AG04450 (cell line): ENCODE results near the gene NEDD4L. TPM values are rescaled to one million over a fixed set of nuclear protein-coding genes. Genes with fewer than 3 reads are reported as not detected.

Experiments used
- CTCF ChIA-PET: fragments of 300-600, 350-600 bp; formaldehyde crosslinking; extraction: SDS; loops from one replicate; lab custom pipeline; 2022; ENCODE audit warnings: antibody characterized with exemption, inconsistent platforms; lab: Charles Lee
- POLR2A ChIA-PET: fragments of 350-600 bp; formaldehyde crosslinking; extraction: SDS; loops from one replicate; lab custom pipeline; 2021; ENCODE audit warnings: antibody characterized with exemption, inconsistent platforms; lab: Yijun Ruan, JAX
- DNase-seq: peaks from one replicate; pipeline ENCODE4 v3.0.0-alpha.2; 2011; ENCODE audit warnings: low read depth, low spot score
- H3K27ac ChIP-seq: one replicate; pipeline ENCODE4 v1.5.1; 2012; ENCODE audit warnings: low read depth, low read length, control low read depth
- H3K27me3 ChIP-seq: one replicate; pipeline ENCODE4 v1.6.0; 2012; ENCODE audit warnings: low read length; ENCODE audit not compliant: control insufficient read depth, insufficient read depth
- H3K4me3 ChIP-seq: 2 replicates; pipeline ENCODE4 v1.5.1; 2011; ENCODE audit warnings: mild to moderate bottlenecking, low read depth, low read length, control low read depth
- H3K9me3 ChIP-seq: 2 replicates; pipeline ENCODE4 v1.5.1; 2012; ENCODE audit warnings: low read length; ENCODE audit not compliant: control insufficient read depth, insufficient read depth
- polyA plus RNA-seq: library from polyadenylated mRNA; depleted of rRNA; stranded (reverse); fragments of >200 nt; gene quantifications from 2 replicates; pipeline ENCODE4 v1.2.3, GENCODE V29; 2011
- TF ChIP-seq, protein P1 (sequence below): IDR thresholded peaks from 2 replicates; pipeline ENCODE4 v1.5.1; 2011; ENCODE audit warnings: low read depth, low read length, control low read depth, inconsistent platforms

NEDD4L gene
- polyA plus RNA-seq, 1 experiment = 15.0 TPM

DNA sequence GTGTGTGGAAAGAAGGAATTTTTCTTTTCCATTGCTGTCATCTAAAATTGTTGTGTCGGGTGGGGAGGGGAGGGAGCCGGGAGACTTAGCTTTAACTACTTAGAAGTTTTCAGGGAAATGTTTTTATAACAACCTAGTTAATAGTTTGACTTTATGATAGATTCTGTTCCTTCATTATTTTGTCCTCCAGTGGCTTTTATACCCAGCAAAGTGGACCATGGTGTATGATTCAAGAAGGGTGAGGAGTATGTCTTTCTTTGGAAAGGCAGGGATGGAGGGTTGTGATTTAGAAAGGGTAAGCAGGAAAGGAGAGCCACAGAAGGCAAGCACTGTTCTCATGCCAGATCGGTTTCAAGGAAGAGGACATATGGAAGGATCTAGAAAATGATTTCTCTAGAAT is 261.8 kb downstream of the NEDD4L start:
- CTCF ChIA-PET = interaction anchor here (0.6 kb wide), 1 partner anchor 262 kb away, joined by 3 read pairs; no protein-coding TSS in a partner anchor
- TF ChIP-seq, protein P1, sequence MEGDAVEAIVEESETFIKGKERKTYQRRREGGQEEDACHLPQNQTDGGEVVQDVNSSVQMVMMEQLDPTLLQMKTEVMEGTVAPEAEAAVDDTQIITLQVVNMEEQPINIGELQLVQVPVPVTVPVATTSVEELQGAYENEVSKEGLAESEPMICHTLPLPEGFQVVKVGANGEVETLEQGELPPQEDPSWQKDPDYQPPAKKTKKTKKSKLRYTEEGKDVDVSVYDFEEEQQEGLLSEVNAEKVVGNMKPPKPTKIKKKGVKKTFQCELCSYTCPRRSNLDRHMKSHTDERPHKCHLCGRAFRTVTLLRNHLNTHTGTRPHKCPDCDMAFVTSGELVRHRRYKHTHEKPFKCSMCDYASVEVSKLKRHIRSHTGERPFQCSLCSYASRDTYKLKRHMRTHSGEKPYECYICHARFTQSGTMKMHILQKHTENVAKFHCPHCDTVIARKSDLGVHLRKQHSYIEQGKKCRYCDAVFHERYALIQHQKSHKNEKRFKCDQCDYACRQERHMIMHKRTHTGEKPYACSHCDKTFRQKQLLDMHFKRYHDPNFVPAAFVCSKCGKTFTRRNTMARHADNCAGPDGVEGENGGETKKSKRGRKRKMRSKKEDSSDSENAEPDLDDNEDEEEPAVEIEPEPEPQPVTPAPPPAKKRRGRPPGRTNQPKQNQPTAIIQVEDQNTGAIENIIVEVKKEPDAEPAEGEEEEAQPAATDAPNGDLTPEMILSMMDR = no peak
- Histone ChIP-seq H3K9me3 (peaks cover 16% of the 10 kb centered on the region; the same call in 1 of the 2 replicates), H3K27me3 (peaks cover 15% of the 10 kb centered on the region), H3K4me3 (no peak overlapping the region), H3K27ac (no peak overlapping the region)
- no peak for DNase-seq
- POLR2A ChIA-PET = no interaction called here

DNA sequence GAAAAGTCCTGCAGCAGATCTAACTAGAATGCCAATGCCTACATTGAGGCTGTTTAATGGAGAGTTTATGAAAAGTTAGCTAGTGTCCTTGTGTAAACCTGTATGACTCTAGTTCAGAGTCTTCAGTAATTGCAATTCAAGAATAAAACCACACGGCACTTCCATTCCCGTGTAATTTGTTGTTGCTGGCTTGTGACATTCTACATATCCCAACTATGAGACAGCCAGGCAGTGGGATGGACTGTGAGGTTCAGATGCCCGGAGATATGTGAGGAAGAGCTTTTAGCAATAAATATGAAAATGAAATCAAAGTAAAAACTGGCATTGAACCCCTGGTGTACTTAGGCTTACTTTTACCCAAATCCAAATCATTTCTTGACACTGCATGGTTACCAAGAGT is 263.4 kb downstream of the NEDD4L start:
- POLR2A ChIA-PET = interaction anchor here (1.2 kb wide), 1 partner anchor 31 kb away, joined by 4 read pairs; no protein-coding TSS in a partner anchor
- Histone ChIP-seq H3K27me3 (peaks cover 15% of the 10 kb centered on the region), H3K4me3 (no peak overlapping the region), H3K27ac (no peak overlapping the region), H3K9me3 (peaks cover 16% of the 10 kb centered on the region; the same call in 1 of the 2 replicates)
- no peak for DNase-seq
- TF ChIP-seq, protein P1 = no peak
- CTCF ChIA-PET = interaction anchor here (0.6 to 1.4 kb wide), 2 partner anchors 126 to 513 kb away, joined by 3 read pairs; no protein-coding TSS in a partner anchor

DNA sequence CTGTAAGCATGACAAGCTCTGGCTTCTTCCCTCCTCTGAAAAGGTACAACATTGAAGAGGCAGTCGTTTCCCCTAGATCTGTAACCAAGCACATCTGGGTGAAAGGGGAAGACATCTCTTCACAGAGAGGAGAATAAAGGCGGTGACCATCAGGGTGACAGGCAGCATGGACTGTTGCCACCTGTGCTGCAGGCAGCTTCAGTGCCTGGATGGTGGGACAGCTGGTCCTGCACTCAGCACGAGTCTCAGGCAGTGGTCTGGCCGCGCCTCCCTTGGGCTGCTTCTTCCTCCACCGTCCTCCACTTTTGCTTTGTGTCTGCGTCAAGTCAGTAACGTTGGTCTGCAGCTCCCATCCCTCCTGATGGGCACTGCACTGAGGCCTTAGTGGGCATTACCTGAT is 264.4 kb downstream of the NEDD4L start:
- ChIA-PET CTCF (interaction anchor here (1.4 kb wide), 1 partner anchor 127 kb away, joined by 3 read pairs; no protein-coding TSS in a partner anchor), POLR2A (no interaction called here)
- DNase-seq = no peak
- H3K27me3 ChIP-seq = peaks cover 15% of the 10 kb centered on the region
- peaks cover 16% of the 10 kb centered on the region; the same call in 1 of the 2 replicates for H3K9me3 ChIP-seq
- no peak overlapping the region for H3K4me3 ChIP-seq
- H3K27ac ChIP-seq = no peak overlapping the region
- TF ChIP-seq, protein P1 = no peak

DNA sequence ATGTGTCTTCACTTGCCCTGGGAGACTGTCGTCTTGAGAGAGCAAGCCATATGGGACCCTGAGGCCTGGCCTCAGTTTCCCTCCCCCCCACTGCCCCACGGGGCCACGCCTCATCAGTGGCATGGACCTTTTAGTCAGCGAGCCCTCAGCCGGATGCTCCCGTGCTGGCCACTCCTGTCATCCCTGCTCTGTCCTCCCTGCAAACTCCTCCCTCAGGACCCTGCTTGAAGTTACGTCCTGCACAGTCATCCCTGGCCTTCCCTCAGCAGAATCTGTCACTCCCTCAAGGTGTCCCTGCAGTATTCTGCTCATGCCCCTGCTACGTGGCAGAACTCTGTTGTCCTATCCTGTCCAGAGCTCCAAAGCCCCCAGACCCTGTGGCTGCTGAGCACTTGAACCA is 265.1 kb downstream of the NEDD4L start:
- ChIA-PET POLR2A (no interaction called here), CTCF (no interaction called here)
- H3K27ac ChIP-seq = no peak overlapping the region
- TF ChIP-seq, protein P1 = no peak
- DNase-seq = no peak
- peaks cover 16% of the 10 kb centered on the region; the same call in 1 of the 2 replicates for H3K9me3 ChIP-seq
- no peak overlapping the region for H3K4me3 ChIP-seq
- peaks cover 11% of the 10 kb centered on the region for H3K27me3 ChIP-seq

DNA sequence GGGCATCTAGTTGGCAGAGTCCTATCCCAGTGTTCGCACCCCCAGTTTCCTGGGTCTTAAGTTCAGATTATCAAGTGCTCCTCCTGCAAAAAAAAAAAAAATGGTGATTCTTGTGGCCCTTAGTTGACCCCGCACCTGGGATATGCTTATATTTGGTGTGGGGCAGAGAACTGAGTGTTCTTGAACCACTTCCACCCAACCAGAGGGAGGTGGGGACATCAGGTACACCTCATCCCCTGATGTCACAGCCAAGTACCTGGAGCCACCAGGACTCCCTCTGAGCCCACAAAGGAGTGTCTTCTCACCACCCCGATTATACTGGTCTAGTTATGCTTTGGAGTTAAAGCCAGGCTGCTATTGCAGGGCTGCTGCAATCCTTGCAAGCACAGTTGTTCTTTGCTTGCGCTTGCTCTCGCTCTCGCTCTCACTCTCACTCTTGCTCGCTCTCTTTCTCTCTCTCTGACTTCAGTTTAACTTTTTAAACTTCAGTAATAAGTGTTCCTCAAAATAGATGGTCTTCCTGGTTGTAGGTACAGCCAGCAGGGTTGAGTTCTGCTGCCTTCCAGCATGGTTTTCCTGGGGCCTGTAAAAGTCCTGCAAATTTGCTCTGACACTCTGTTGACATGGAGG is 265.7 kb downstream of the NEDD4L start:
- TF ChIP-seq, protein P1 = no peak
- no peak for DNase-seq
- H3K9me3 ChIP-seq = peaks cover 16% of the 10 kb centered on the region; the same call in 1 of the 2 replicates
- no peak overlapping the region for H3K27ac ChIP-seq
- no peak overlapping the region for H3K4me3 ChIP-seq
- ChIA-PET POLR2A (no interaction called here), CTCF (no interaction called here)
- peaks cover 11% of the 10 kb centered on the region for H3K27me3 ChIP-seq
